Measurements from ENCODE around the gene CUBN. TPM values are rescaled to one million over a fixed set of nuclear protein-coding genes. Genes with fewer than 3 reads are reported as not detected.

The CUBN gene
- total RNA-seq, 1 donor from 2014 or later: 2.7 TPM

- no peaks in the 10 kb centered on the region for H3K27me3 Mint-ChIP-seq (ENCODE audit: low read depth, unreplicated experiment)
- Histone ChIP-seq H3K4me3 (ENCODE audit: insufficient read depth, low read depth, low read length) (no peak overlapping the region), H3K79me2 (ENCODE audit: insufficient read depth, low read length) (no peaks in the 10 kb centered on the region), H4K20me1 (ENCODE audit: insufficient read depth, low read length) (no peaks in the 10 kb centered on the region), H3K27me3 (ENCODE audit: insufficient read depth, low read length) (no peaks in the 10 kb centered on the region), H2AFZ (ENCODE audit: low read depth, low read length) (no peak overlapping the region), H3K27ac (ENCODE audit: low read depth, low read length) (no peak overlapping the region), H3K36me3 (ENCODE audit: insufficient read depth, low read length) (no peaks in the 10 kb centered on the region), H3K4me1 (ENCODE audit: insufficient read depth, low read length) (peaks cover 18% of the 10 kb centered on the region), H3K9ac (ENCODE audit: low read length) (no peak overlapping the region), H3K9me3 (ENCODE audit: insufficient read depth, low read depth, low read length) (no peaks in the 10 kb centered on the region), H3K4me2 (ENCODE audit: low read length) (no peak overlapping the region)
- peaks cover 12% of the 10 kb centered on the region for H3K4me1 Mint-ChIP-seq (ENCODE audit: low read depth, unreplicated experiment)
- H3K27ac Mint-ChIP-seq (ENCODE audit: unreplicated experiment): no peak overlapping the region
- H3K9me3 Mint-ChIP-seq (ENCODE audit: unreplicated experiment): peaks cover 2% of the 10 kb centered on the region
- H3K36me3 Mint-ChIP-seq (ENCODE audit: low read depth, unreplicated experiment): peaks cover 2% of the 10 kb centered on the region
- DNase-seq (ENCODE audit: low read depth) (no peak), FAIRE-seq (no peak)
- TF ChIP-seq EZH2 (IDR thresholded peaks at IDR 0.05; ENCODE audit: insufficient read depth, low read length): no peak
- TF ChIP-seq, protein P1, sequence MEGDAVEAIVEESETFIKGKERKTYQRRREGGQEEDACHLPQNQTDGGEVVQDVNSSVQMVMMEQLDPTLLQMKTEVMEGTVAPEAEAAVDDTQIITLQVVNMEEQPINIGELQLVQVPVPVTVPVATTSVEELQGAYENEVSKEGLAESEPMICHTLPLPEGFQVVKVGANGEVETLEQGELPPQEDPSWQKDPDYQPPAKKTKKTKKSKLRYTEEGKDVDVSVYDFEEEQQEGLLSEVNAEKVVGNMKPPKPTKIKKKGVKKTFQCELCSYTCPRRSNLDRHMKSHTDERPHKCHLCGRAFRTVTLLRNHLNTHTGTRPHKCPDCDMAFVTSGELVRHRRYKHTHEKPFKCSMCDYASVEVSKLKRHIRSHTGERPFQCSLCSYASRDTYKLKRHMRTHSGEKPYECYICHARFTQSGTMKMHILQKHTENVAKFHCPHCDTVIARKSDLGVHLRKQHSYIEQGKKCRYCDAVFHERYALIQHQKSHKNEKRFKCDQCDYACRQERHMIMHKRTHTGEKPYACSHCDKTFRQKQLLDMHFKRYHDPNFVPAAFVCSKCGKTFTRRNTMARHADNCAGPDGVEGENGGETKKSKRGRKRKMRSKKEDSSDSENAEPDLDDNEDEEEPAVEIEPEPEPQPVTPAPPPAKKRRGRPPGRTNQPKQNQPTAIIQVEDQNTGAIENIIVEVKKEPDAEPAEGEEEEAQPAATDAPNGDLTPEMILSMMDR (IDR thresholded peaks at IDR 0.05; ENCODE audit: insufficient read depth, low read depth, low read length): no peak
- H3K4me3 Mint-ChIP-seq (ENCODE audit: unreplicated experiment): no peak overlapping the region
Measured at GRCh38 chr10:16944986-16945385, 184.6 kb downstream of the CUBN start.

DNA sequence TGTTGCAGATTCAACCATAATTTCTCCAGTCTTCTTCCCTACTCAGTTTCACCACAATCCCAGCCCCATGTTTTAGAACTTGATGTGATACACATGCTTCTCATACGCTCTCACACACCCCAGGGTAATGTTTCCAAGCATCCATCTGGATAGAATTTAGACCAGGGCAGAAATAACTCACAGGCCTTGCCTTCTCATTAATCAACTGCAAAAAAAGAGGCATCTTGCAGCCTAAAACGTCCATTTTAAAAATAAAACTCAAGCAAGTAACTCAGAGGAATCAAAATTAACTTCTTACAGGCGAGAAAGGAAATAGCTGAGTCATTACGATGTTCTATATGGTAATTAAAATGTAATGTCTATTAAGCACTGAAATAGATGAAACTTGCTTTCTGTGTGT is 185.2 kb downstream of the CUBN start:
- Mint-ChIP-seq H3K36me3 (ENCODE audit: low read depth, unreplicated experiment) (peaks cover 2% of the 10 kb centered on the region), H3K27ac (ENCODE audit: unreplicated experiment) (peak overlapping the region; percentile 16), H3K9me3 (ENCODE audit: unreplicated experiment) (peaks cover 2% of the 10 kb centered on the region), H3K4me3 (ENCODE audit: unreplicated experiment) (no peak overlapping the region), H3K4me1 (ENCODE audit: low read depth, unreplicated experiment) (peaks cover 10% of the 10 kb centered on the region), H3K27me3 (ENCODE audit: low read depth, unreplicated experiment) (no peaks in the 10 kb centered on the region)
- no peaks in the 10 kb centered on the region for H3K9me3 ChIP-seq (ENCODE audit: insufficient read depth, low read depth, low read length)
- H3K9ac ChIP-seq (ENCODE audit: low read length): peak overlapping the region; percentile 19
- H3K27ac ChIP-seq (ENCODE audit: low read depth, low read length): no peak overlapping the region
- no peaks in the 10 kb centered on the region for H4K20me1 ChIP-seq (ENCODE audit: insufficient read depth, low read length)
- H3K4me2 ChIP-seq (ENCODE audit: low read length): peak overlapping the region; percentile 27
- H2AFZ ChIP-seq (ENCODE audit: low read depth, low read length): peak overlapping the region; percentile 35
- H3K4me3 ChIP-seq (ENCODE audit: insufficient read depth, low read depth, low read length): no peak overlapping the region
- FAIRE-seq: peak; percentile 82
- no peaks in the 10 kb centered on the region for H3K36me3 ChIP-seq (ENCODE audit: insufficient read depth, low read length)
- TF ChIP-seq, protein P1 (IDR thresholded peaks at IDR 0.05; ENCODE audit: insufficient read depth, low read depth, low read length): no peak
- no peak for TF ChIP-seq EZH2 (IDR thresholded peaks at IDR 0.05; ENCODE audit: insufficient read depth, low read length)
- H3K79me2 ChIP-seq (ENCODE audit: insufficient read depth, low read length): no peaks in the 10 kb centered on the region
- H3K27me3 ChIP-seq (ENCODE audit: insufficient read depth, low read length): no peaks in the 10 kb centered on the region
- H3K4me1 ChIP-seq (ENCODE audit: insufficient read depth, low read length): peaks cover 13% of the 10 kb centered on the region
- DNase-seq (ENCODE audit: low read depth): peak; percentile 72

All from astrocyte (in vitro differentiated cells and primary cell).